ENCODE measurements around the gene MEGF6.

MEGF6 gene

DNA sequence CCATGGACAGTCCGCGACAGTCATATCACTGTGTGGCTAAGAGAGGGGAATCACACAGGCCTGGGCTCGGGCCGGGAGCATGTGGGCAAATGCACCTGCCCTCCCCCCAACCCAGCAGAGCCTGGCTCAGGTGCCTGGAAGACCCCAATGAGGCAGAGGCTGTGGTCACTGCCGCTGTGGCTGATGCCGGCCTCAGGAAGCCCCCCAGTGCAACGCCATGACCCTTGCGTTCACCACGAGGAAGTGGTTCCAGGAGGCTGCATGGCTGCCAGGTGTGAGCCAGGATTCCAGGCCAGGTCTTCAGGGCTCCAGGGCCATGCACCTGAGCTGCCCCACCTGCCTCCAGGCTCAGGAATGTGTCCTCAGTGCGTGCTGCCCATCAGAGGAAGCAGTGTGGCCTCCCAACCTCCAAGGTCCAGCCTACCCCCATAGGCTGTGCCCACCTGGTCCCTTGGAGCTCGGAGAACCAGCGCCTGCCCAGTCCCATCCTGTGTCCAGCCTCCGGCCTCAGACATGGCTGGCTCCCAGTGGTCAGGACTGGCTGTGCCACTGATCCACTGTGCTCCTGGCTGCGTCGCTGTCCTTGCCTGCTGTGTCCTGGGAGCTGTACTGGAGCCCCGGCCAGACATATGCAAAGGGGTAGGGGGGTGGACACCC is 148.8 kb downstream of the MEGF6 start:
- Histone ChIP-seq H3K27me3 (no peaks in the 10 kb centered on the region), H3K4me1 (no peaks in the 10 kb centered on the region), H3K4me3 (ENCODE audit: low read depth, low read length) (no peak overlapping the region), H3K36me3 (no peaks in the 10 kb centered on the region), H3K9me3 (no peaks in the 10 kb centered on the region)
- TF ChIP-seq CTCF (IDR thresholded peaks at IDR 0.05; ENCODE audit: low read depth, low read length): no peak
- DNase-seq: peak; percentile 1

- no peaks in the 10 kb centered on the region for H3K4me1 ChIP-seq
- no peaks in the 10 kb centered on the region for H3K9me3 ChIP-seq
- H3K27me3 ChIP-seq: no peaks in the 10 kb centered on the region
- H3K36me3 ChIP-seq: no peaks in the 10 kb centered on the region
- no peak overlapping the region for H3K4me3 ChIP-seq (ENCODE audit: low read depth, low read length)
- peak; percentile 2 for DNase-seq
- TF ChIP-seq CTCF (IDR thresholded peaks at IDR 0.05; ENCODE audit: low read depth, low read length): no peak
These were observed 149.4 kb downstream of the MEGF6 start for GRCh38 chr1:3461934-3462275.

DNA sequence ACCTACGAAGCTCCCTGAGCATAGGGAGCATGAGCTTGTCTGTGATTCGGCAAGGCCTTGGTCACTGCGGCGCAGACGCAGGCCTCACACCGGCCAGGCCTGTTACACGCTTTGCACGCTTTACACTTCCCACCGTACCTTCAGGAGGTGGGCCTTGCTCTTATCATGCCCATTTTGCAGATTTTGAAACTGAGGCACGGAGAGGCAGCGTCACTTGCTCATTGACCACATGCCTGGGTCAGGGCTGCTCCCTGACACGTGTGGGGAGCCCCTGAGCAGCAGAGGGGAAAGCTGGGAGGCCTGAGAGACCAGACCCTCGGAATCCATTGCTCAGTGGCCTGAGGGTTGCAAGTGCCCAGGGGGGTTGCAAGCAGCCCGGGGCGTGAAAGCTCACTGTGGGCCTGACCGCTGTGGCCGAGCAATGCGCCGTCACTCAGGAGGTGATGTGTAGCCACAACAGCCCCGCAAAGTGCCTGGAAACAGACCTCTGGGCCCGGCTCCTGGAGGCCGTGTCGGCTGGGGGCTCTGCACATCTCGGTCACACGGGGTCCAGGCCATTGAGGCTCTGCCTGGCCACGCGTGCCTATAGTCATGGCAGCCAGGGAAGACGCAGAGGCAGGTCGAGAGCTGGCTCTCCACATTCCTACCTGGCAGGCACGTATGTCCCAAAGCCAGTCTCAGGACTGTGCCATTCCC is 149.9 kb downstream of the MEGF6 start:
- Histone ChIP-seq H3K9me3 (no peaks in the 10 kb centered on the region), H3K4me1 (no peaks in the 10 kb centered on the region), H3K4me3 (ENCODE audit: low read depth, low read length) (no peak overlapping the region), H3K27me3 (no peaks in the 10 kb centered on the region), H3K36me3 (no peaks in the 10 kb centered on the region)
- DNase-seq: peak; percentile 1
- no peak for TF ChIP-seq CTCF (IDR thresholded peaks at IDR 0.05; ENCODE audit: low read depth, low read length)

DNA sequence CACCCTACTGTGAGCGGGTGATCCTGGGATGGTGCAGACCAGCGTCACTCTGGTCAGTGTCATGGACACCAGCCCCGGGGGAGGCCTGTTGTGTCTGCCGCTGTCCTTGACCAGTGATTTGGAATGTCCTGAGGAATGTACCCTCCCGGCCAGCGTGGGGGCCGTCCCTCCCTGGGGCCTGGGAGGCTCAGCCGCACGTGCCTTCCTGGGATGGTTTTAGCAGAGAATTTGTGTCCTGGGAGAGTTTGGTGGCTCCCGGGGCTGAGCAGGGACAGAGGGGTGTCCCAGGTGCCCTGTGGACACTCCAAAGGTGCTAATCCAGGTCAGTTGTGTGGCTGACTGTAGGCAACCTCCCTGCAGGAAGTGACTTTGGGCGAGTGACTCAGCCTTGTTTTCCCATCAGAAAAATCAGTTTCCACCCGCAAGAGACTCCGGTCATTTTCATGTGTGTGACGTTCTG is 150.6 kb downstream of the MEGF6 start:
- Histone ChIP-seq H3K9me3 (no peaks in the 10 kb centered on the region), H3K4me3 (ENCODE audit: low read depth, low read length) (no peak overlapping the region), H3K36me3 (no peaks in the 10 kb centered on the region), H3K27me3 (no peaks in the 10 kb centered on the region), H3K4me1 (no peaks in the 10 kb centered on the region)
- DNase-seq: peak; percentile 1
- TF ChIP-seq CTCF (IDR thresholded peaks at IDR 0.05; ENCODE audit: low read depth, low read length): no peak

- no peaks in the 10 kb centered on the region for H3K36me3 ChIP-seq
- H3K9me3 ChIP-seq: no peaks in the 10 kb centered on the region
- peak; percentile 14 for DNase-seq
- H3K4me1 ChIP-seq: no peaks in the 10 kb centered on the region
- TF ChIP-seq CTCF (IDR thresholded peaks at IDR 0.05; ENCODE audit: low read depth, low read length): no peak
- H3K27me3 ChIP-seq: no peaks in the 10 kb centered on the region
- no peak overlapping the region for H3K4me3 ChIP-seq (ENCODE audit: low read depth, low read length)
These were observed 151.2 kb downstream of the MEGF6 start for GRCh38 chr1:3459940-3460671.

Measured in BE2C (cell line).